IMR-90 (cell line): ENCODE measurements around the gene LRP1B. TPM values are rescaled to one million over a fixed set of nuclear protein-coding genes. Genes with fewer than 3 reads are reported as not detected.

Source experiments
- ATAC-seq: fragments of 200-7000 bp; cut with Tn5 transposase; 2 replicates; pipeline ENCODE4 v1.9.1; 2020; ENCODE audit warnings: low read depth, mild to moderate bottlenecking, moderate library complexity
- BruUV-seq: library from RNA; stranded (reverse); fragments of 400-500 nt; replicated peaks from 2 replicates; lab custom pipeline; 2021; lab: Mats Ljungman, UMichigan
- CTCF ChIA-PET: fragments of 300-600 bp; formaldehyde crosslinking; extraction: SDS; loops from one replicate; lab custom pipeline; 2021; ENCODE audit warnings: antibody characterized with exemption; lab: Yijun Ruan, JAX
- POLR2A ChIA-PET: fragments of 300-600 bp; sonication (Branson Sonifier 250); formaldehyde crosslinking; loops from one replicate; lab custom pipeline; 2022; ENCODE audit warnings: antibody characterized with exemption; ENCODE audit not compliant: unreplicated experiment; lab: Charles Lee
- DNase-seq: peaks from one replicate; pipeline ENCODE4 v3.0.0; 2013
- H2AFZ ChIP-seq: replicated peaks from 2 replicates; pipeline ENCODE3; 2013; ENCODE audit warnings: low read length, mild to moderate bottlenecking; ENCODE audit not compliant: poor library complexity
- H2AK5ac ChIP-seq: 2 replicates; pipeline ENCODE4 v1.6.1; 2013; ENCODE audit warnings: low read depth, low read length, inconsistent platforms
- H2AK9ac ChIP-seq: replicated peaks from 2 replicates; pipeline ENCODE3; 2013; ENCODE audit warnings: mild to moderate bottlenecking, low read depth, low read length, moderate library complexity; ENCODE audit not compliant: poor library complexity
- H2BK120ac ChIP-seq: 2 replicates; pipeline ENCODE4 v1.6.1; 2013; ENCODE audit warnings: low read depth, low read length, inconsistent platforms
- H2BK15ac ChIP-seq: 3 replicates; pipeline ENCODE4 v1.6.1; 2013; ENCODE audit warnings: low read depth, low read length, inconsistent platforms
- H2BK20ac ChIP-seq: 2 replicates; pipeline ENCODE4 v1.6.1; 2013; ENCODE audit warnings: low read depth, mild to moderate bottlenecking, inconsistent platforms, low read length, moderate library complexity
- H2BK5ac ChIP-seq: 2 replicates; pipeline ENCODE4 v1.6.1; 2013; ENCODE audit warnings: mild to moderate bottlenecking, low read depth, low read length, inconsistent platforms; ENCODE audit not compliant: poor library complexity, severe bottlenecking
- H3K14ac ChIP-seq: replicated peaks from 2 replicates; pipeline ENCODE4 v1.6.1; 2013; ENCODE audit warnings: low read depth, low read length, inconsistent platforms
- H3K18ac ChIP-seq: 2 replicates; pipeline ENCODE4 v1.6.1; 2013; ENCODE audit warnings: low read depth, low read length, control low read depth
- H3K23ac ChIP-seq: 2 replicates; pipeline ENCODE4 v1.6.1; 2013; ENCODE audit warnings: low read depth, low read length, inconsistent platforms
- H3K27ac ChIP-seq: 2 replicates; pipeline ENCODE4 v1.5.1; 2013; ENCODE audit warnings: mild to moderate bottlenecking, control low read depth, low read length; ENCODE audit not compliant: insufficient read depth
- H3K27me3 ChIP-seq: 2 replicates; pipeline ENCODE4 v1.6.1; 2013; ENCODE audit warnings: low read length; ENCODE audit not compliant: control insufficient read depth, insufficient read depth
- H3K36me3 ChIP-seq: 2 replicates; pipeline ENCODE4 v1.6.1; 2013; ENCODE audit warnings: low read length, mixed read lengths; ENCODE audit not compliant: control insufficient read depth, insufficient read depth
- H3K4ac ChIP-seq: 2 replicates; pipeline ENCODE4 v1.6.1; 2013; ENCODE audit warnings: low read depth, low read length, inconsistent platforms
- H3K4me1 ChIP-seq: 2 replicates; pipeline ENCODE4 v1.6.1; 2013; ENCODE audit warnings: low read length, mixed read lengths; ENCODE audit not compliant: control insufficient read depth, insufficient read depth
- H3K4me2 ChIP-seq: 2 replicates; pipeline ENCODE4 v1.6.1; 2013; ENCODE audit warnings: low read depth, mild to moderate bottlenecking, control low read depth, low read length, moderate library complexity
- H3K4me3 ChIP-seq: 2 replicates; pipeline ENCODE4 v1.5.1; 2013; ENCODE audit warnings: low read depth, mild to moderate bottlenecking, control low read depth, low read length, moderate library complexity; ENCODE audit not compliant: insufficient read depth
- H3K56ac ChIP-seq: 2 replicates; pipeline ENCODE4 v1.6.1; 2013; ENCODE audit warnings: low read length, inconsistent platforms; ENCODE audit not compliant: insufficient read depth; ENCODE audit errors: extremely low read depth
- H3K79me1 ChIP-seq, 2 experiments: 2 replicates each; pipeline ENCODE4 v1.6.1; 2013; ENCODE audit warnings: low read length in 2 of 2, inconsistent platforms in 1 of 2, low read depth in 1 of 2
- H3K9ac ChIP-seq: 2 replicates; pipeline ENCODE4 v1.6.1; 2013; ENCODE audit warnings: low read depth, low read length, control low read depth
- H3K9me1 ChIP-seq: 2 replicates; pipeline ENCODE4 v1.6.1; 2013; ENCODE audit warnings: low read length, inconsistent platforms; ENCODE audit not compliant: insufficient read depth
- H3K9me3 ChIP-seq: 2 replicates; pipeline ENCODE4 v1.6.1; 2013; ENCODE audit warnings: low read length; ENCODE audit not compliant: control insufficient read depth, insufficient read depth
- H4K20me1 ChIP-seq: 2 replicates; pipeline ENCODE4 v1.6.1; 2013; ENCODE audit warnings: low read length, inconsistent platforms; ENCODE audit not compliant: insufficient read depth
- H4K5ac ChIP-seq: 2 replicates; pipeline ENCODE4 v1.6.1; 2013; ENCODE audit warnings: mild to moderate bottlenecking, low read depth, low read length, control low read depth
- H4K8ac ChIP-seq, 2 experiments: 2 replicates each; pipeline ENCODE4 v1.6.1; 2013; ENCODE audit warnings: low read depth in 2 of 2, low read length in 2 of 2, control low read depth in 1 of 2, inconsistent platforms in 1 of 2
- H4K91ac ChIP-seq: 2 replicates; pipeline ENCODE4 v1.6.1; 2013; ENCODE audit warnings: low read depth, low read length, inconsistent platforms; ENCODE audit not compliant: insufficient read depth
- BHLHE40 ChIP-seq: fragments of 150-350 bp; IDR thresholded peaks from 2 replicates; pipeline ENCODE4 v1.6.1; 2016; ENCODE audit warnings: mild to moderate bottlenecking, low read depth, low read length
- CEBPB ChIP-seq: IDR thresholded peaks from 2 replicates; pipeline ENCODE4 v1.6.1; 2012; ENCODE audit warnings: low read depth, low read length, improper control_type of control experiment
- CHD1 ChIP-seq: IDR thresholded peaks from 2 replicates; pipeline ENCODE4 v1.6.1; 2012; ENCODE audit warnings: low read depth, low read length, improper control_type of control experiment
- CTCF ChIP-seq: conservative IDR thresholded peaks from 2 replicates; pipeline ENCODE4 v1.5.1; 2012; ENCODE audit warnings: mild to moderate bottlenecking, low read depth, low read length, improper control_type of control experiment
- ELK1 ChIP-seq: fragments of 150-350 bp; IDR thresholded peaks from 2 replicates; pipeline ENCODE4 v1.6.1; 2016; ENCODE audit warnings: low read depth, mild to moderate bottlenecking, low read length, moderate library complexity, borderline replicate concordance
- FOS ChIP-seq: fragments of 150-350 bp; IDR thresholded peaks from 2 replicates; pipeline ENCODE4 v1.6.1; 2016; ENCODE audit warnings: low read depth, low read length
- MAFK ChIP-seq: IDR thresholded peaks from 2 replicates; pipeline ENCODE4 v1.6.1; 2012; ENCODE audit warnings: low read depth, low read length, improper control_type of control experiment
- MAZ ChIP-seq: IDR thresholded peaks from 2 replicates; pipeline ENCODE4 v1.6.1; 2012; ENCODE audit warnings: low read depth, mild to moderate bottlenecking, low read length, improper control_type of control experiment, moderate library complexity, borderline replicate concordance
- MXI1 ChIP-seq: IDR thresholded peaks from 2 replicates; pipeline ENCODE4 v1.6.1; 2012; ENCODE audit warnings: low read depth, mild to moderate bottlenecking, low read length, moderate library complexity, borderline replicate concordance
- NFE2L2 ChIP-seq: fragments of 150-350 bp; IDR thresholded peaks from 2 replicates; pipeline ENCODE4 v1.6.1; 2016; ENCODE audit warnings: low read depth, mild to moderate bottlenecking, low read length
- POLR2A ChIP-seq: IDR thresholded peaks from 2 replicates; pipeline ENCODE4 v1.6.1; 2012; ENCODE audit warnings: mild to moderate bottlenecking, low read depth, low read length
- RAD21 ChIP-seq: IDR thresholded peaks from 2 replicates; pipeline ENCODE4 v1.6.1; 2012; ENCODE audit warnings: low read length, improper control_type of control experiment
- RCOR1 ChIP-seq: IDR thresholded peaks from 2 replicates; pipeline ENCODE4 v1.6.1; 2012; ENCODE audit warnings: mild to moderate bottlenecking, low read length, improper control_type of control experiment; ENCODE audit not compliant: insufficient replicate concordance
- RFX5 ChIP-seq: IDR thresholded peaks from 2 replicates; pipeline ENCODE4 v1.8.0; 2012; ENCODE audit warnings: low read depth, mild to moderate bottlenecking, low read length, moderate library complexity
- SMC3 ChIP-seq: fragments of 150-350 bp; IDR thresholded peaks from 2 replicates; pipeline ENCODE4 v1.6.1; 2016; ENCODE audit warnings: low read depth, mild to moderate bottlenecking, antibody characterized with exemption, low read length, moderate library complexity
- USF2 ChIP-seq: fragments of 150-350 bp; IDR thresholded peaks from 2 replicates; pipeline ENCODE4 v1.6.1; 2017; ENCODE audit warnings: mild to moderate bottlenecking, antibody characterized with exemption, low read length, low read depth
- WGBS, 2 experiments: methylation state at CpG; one replicate each; pipeline versions ENCODE4 v1.1.5 to v1.1.7; 2013; ENCODE audit warnings: missing lambda C conversion rate in 2 of 2; ENCODE audit not compliant: insufficient read length in 1 of 2; ENCODE audit errors: extremely low coverage in 2 of 2; 5-methylcytosine and 5-hydroxymethylcytosine counted together
- dilution Hi-C: fragments of 300-500 bp; cut with HindIII; formaldehyde crosslinking; loops from one replicate; pipeline ENCODE4 v1.14.3; 2018; ENCODE audit warnings: low sequenced_read_pairs; ENCODE audit not compliant: unreplicated experiment
- in situ Hi-C: fragments of 300-500 bp; cut with MboI; formaldehyde crosslinking; loops from 3 replicates; pipeline ENCODE4 v1.14.3; 2019; ENCODE audit warnings: low sequenced_read_pairs, inconsistent platforms, mixed read lengths
- intact Hi-C: fragments of 100-400 bp; cut with micrococcal nuclease; formaldehyde crosslinking; loops from 2 replicates; pipeline ENCODE4 v1.10.0; 2022
- polyA plus RNA-seq, 3 experiments: library from polyadenylated mRNA; depleted of rRNA; stranded (reverse); fragments of >200 nt; gene quantifications; 2 replicates each; pipeline ENCODE4 v1.2.3, GENCODE V29; 2012; ENCODE audit warnings: low replicate concordance in 1 of 3
- total RNA-seq: library from RNA; depleted of rRNA; stranded (reverse); fragments of >200 nt; gene quantifications from 2 replicates; pipeline ENCODE4 v1.2.3, GENCODE V29; 2012

Gene LRP1B
- total and polyA plus RNA-seq, 2 of the 4 experiments (the other 2 are of a cell fraction), result under 0.01 to 0.02 TPM

- H3K4me2 ChIP-seq, result no peak overlapping the region
- H3K27ac ChIP-seq, result no peak overlapping the region
- no peak overlapping the region for H3K4me3 ChIP-seq
- H3K14ac ChIP-seq, result no peak overlapping the region
- H3K79me1 ChIP-seq, result no peaks in the 10 kb centered on the region
- no peaks in the 10 kb centered on the region for H3K4me1 ChIP-seq
- H3K9me1 ChIP-seq, result no peaks in the 10 kb centered on the region
- DNase-seq (no peak), ATAC-seq (no peak)
- BruUV-seq, result no TSS peak
- no peak overlapping the region for H4K5ac ChIP-seq
- dilution Hi-C loops (no loop called here), in situ Hi-C loops (no loop called here), intact Hi-C loops (no loop called here)
- WGBS, 2 experiments, result no CpG with 5 or more reads among the region's 3 CpGs
- H3K9me3 ChIP-seq, result no peaks in the 10 kb centered on the region
- no peak overlapping the region for H3K56ac ChIP-seq
- H2BK120ac ChIP-seq, result no peak overlapping the region
- H4K91ac ChIP-seq, result no peak overlapping the region
- no peaks in the 10 kb centered on the region for H3K27me3 ChIP-seq
- CTCF ChIA-PET, result no interaction called here
- H2BK20ac ChIP-seq, result no peak overlapping the region
- H2BK5ac ChIP-seq, result no peak overlapping the region
- H3K9ac ChIP-seq, result no peak overlapping the region
- no peak for TF ChIP-seq MXI1
- TF ChIP-seq FOS, result no peak
- no peak for TF ChIP-seq MAZ
- TF ChIP-seq ELK1, result no peak
- no peak for TF ChIP-seq USF2
- TF ChIP-seq CHD1, result no peak
- TF ChIP-seq CTCF, result no peak
- TF ChIP-seq MAFK, result no peak
- TF ChIP-seq BHLHE40, result no peak
- TF ChIP-seq NFE2L2, result no peak
- TF ChIP-seq RAD21, result no peak
- no peak for TF ChIP-seq POLR2A
- no peak for TF ChIP-seq SMC3
- TF ChIP-seq RFX5, result no peak
- TF ChIP-seq CEBPB, result no peak
- no peak for TF ChIP-seq RCOR1
- POLR2A ChIA-PET, result no interaction called here
- H3K36me3 ChIP-seq, result no peaks in the 10 kb centered on the region
- no peak overlapping the region for H2BK15ac ChIP-seq
- no peak overlapping the region for H3K4ac ChIP-seq
- no peak overlapping the region for H2AK5ac ChIP-seq
- H4K20me1 ChIP-seq, result no peaks in the 10 kb centered on the region
- no peak overlapping the region for H2AFZ ChIP-seq
- no peak overlapping the region for H2AK9ac ChIP-seq
- no peak overlapping the region for H3K23ac ChIP-seq
- no peak overlapping the region for H3K18ac ChIP-seq
- H4K8ac ChIP-seq, result no peak overlapping the region
Observed at GRCh38 chr2:141524777-141525176, 606.0 kb downstream of the LRP1B start.
